Testis (tissue), 3 donors: Measurements from ENCODE around the gene RPL41. TPM values are rescaled to one million over a fixed set of nuclear protein-coding genes. Genes with fewer than 3 reads are reported as not detected.

Source experiments
- DNase-seq: peaks from one replicate; pipeline ENCODE4 v3.0.0-alpha.2; 2019
- H3K27ac ChIP-seq, 2 donors: fragments of 200-600 bp; sonication (generic); one replicate each; pipeline ENCODE4 v1.5.1; 2019
- H3K27me3 ChIP-seq: fragments of 200-600 bp; sonication (generic); one replicate; pipeline ENCODE4 v1.5.1; 2019
- H3K36me3 ChIP-seq: fragments of 200-600 bp; sonication (generic); one replicate; pipeline ENCODE4 v1.5.1; 2017; ENCODE audit warnings: low read depth; ENCODE audit errors: missing control alignments
- H3K4me1 ChIP-seq: fragments of 200-600 bp; sonication (generic); one replicate; pipeline ENCODE4 v1.5.1; 2019
- H3K4me3 ChIP-seq, 2 donors: fragments of 200-600 bp; sonication (generic); one replicate each; pipeline ENCODE4 v1.5.1; 2017 to 2019
- H3K9me3 ChIP-seq: fragments of 200-600 bp; sonication (generic); one replicate; pipeline ENCODE4 v1.5.1; 2017
- CTCF ChIP-seq, 3 experiments: fragments of 450-650 bp in 2 of 3; fragments of 200-600 bp in 1 of 3; sonication (generic) in 1 of 3; IDR thresholded peaks; one replicate each; pipeline ENCODE4 v1.5.1; 2016 to 2019; ENCODE audit warnings: antibody characterized with exemption in 3 of 3, mild to moderate bottlenecking in 2 of 3, moderate library complexity in 1 of 3
- POLR2A ChIP-seq: fragments of 450-650 bp; IDR thresholded peaks from one replicate; pipeline ENCODE4 v1.6.1; 2017; ENCODE audit warnings: antibody characterized with exemption, mild to moderate bottlenecking, moderate library complexity
- WGBS, 2 donors: methylation state at CpG; one replicate each; pipeline ENCODE4 v1.1.5; 2018; 5-methylcytosine and 5-hydroxymethylcytosine counted together
- intact Hi-C: fragments of 100-400 bp; cut with DNase I; formaldehyde crosslinking; loops from one replicate; pipeline ENCODE4 v1.15.1; 2023; ENCODE audit warnings: low total_unique reads
- polyA plus RNA-seq: library from polyadenylated mRNA; stranded (reverse); fragments of 350-450 nt; fragmentation: Illumina TruSeq; extraction: RNeasy Lipid Tissue Mini Kit (QIAGEN cat#74804); gene quantifications from one replicate; pipeline ENCODE4 v1.2.3, GENCODE V29; 2014; ENCODE audit warnings: low read depth, low replicate concordance; ENCODE audit not compliant: insufficient read depth
- total RNA-seq, 2 donors: library from RNA; depleted of rRNA; stranded (reverse); fragments of >200 nt; gene quantifications; one replicate each; pipeline ENCODE4 v1.2.3, GENCODE V29; 2016

RPL41 gene
- total and polyA plus RNA-seq, 3 donors from 2014 or later, result 1,066 to 2,323 (median 1,985) TPM

GRCh38 chr12:56082382-56082781, 34.1 kb upstream of the RPL41 start:
- Histone ChIP-seq H3K27ac (no peak overlapping the region), H3K9me3 (no peaks in the 10 kb centered on the region), H3K4me3 (no peak overlapping the region), H3K36me3 (no peaks in the 10 kb centered on the region), H3K4me1 (peaks cover 7% of the 10 kb centered on the region), H3K27me3 (no peaks in the 10 kb centered on the region)
- no peak for TF ChIP-seq CTCF (IDR thresholded peaks at IDR 0.05)
- no peak for TF ChIP-seq POLR2A
- WGBS, 2 donors, result 42 to 71% methylated on average over 1 to 2 of the region's 2 CpGs
- DNase-seq, result no peak
- intact Hi-C loops, result no loop called here

GRCh38 chr12:56082967-56083366, 33.5 kb upstream of the RPL41 start:
- Histone ChIP-seq H3K36me3 (no peaks in the 10 kb centered on the region), H3K9me3 (no peaks in the 10 kb centered on the region), H3K4me1 (peaks cover 7% of the 10 kb centered on the region), H3K27ac (no peak overlapping the region), H3K4me3 (no peak overlapping the region), H3K27me3 (no peaks in the 10 kb centered on the region)
- intact Hi-C loops, result no loop called here
- 53 to 68% methylated on average over 3 of the region's 3 CpGs for WGBS, 2 donors
- TF ChIP-seq CTCF (IDR thresholded peaks at IDR 0.05) (no peak), POLR2A (no peak)
- no peak for DNase-seq

- Histone ChIP-seq H3K27ac (no peak overlapping the region), H3K4me1 (peaks cover 3% of the 10 kb centered on the region), H3K27me3 (no peaks in the 10 kb centered on the region), H3K36me3 (no peaks in the 10 kb centered on the region), H3K9me3 (no peaks in the 10 kb centered on the region), H3K4me3 (no peak overlapping the region)
- intact Hi-C loops, result no loop called here
- TF ChIP-seq POLR2A, result no peak
- WGBS, 2 donors, result 88 to 90% methylated on average over 9 to 15 of the region's 15 CpGs
- DNase-seq, result no peak
Observed at GRCh38 chr12:56084958-56085543, 31.4 kb upstream of the RPL41 start.

- no peak for DNase-seq
- TF ChIP-seq CTCF (IDR thresholded peaks at IDR 0.05) (no peak), POLR2A (no peak)
- intact Hi-C loops, result no loop called here
- Histone ChIP-seq H3K9me3 (no peaks in the 10 kb centered on the region), H3K4me1 (no peaks in the 10 kb centered on the region), H3K4me3 (no peak overlapping the region), H3K36me3 (no peaks in the 10 kb centered on the region), H3K27me3 (no peaks in the 10 kb centered on the region), H3K27ac (no peak overlapping the region)
- WGBS, 2 donors, result 83 to 85% methylated on average over 3 of the region's 3 CpGs
Observed at GRCh38 chr12:56086096-56086495, 30.3 kb upstream of the RPL41 start.

DNA sequence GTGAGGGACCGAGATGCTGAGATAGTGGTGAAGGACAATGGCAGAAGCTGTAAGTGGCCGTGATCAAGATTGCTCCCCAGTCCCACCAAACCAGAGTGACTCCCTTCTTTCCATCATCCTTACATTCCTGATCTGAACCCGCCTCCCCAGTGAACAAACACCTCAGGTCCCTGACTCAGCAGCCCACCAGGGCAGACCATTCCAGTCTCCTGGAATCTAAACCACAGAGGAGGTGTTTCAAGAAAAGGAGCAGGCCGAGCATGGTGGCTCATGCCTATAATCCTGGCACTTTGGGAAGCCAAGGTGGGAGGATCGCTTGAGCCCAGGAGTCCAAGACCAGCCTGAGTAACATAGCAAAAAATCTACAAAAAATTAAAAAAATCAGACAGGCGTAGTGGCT, 29.8 kb upstream of the RPL41 start:
- intact Hi-C loops, result no loop called here
- no peak for TF ChIP-seq CTCF (IDR thresholded peaks at IDR 0.05)
- TF ChIP-seq POLR2A, result no peak
- Histone ChIP-seq H3K27ac (no peak overlapping the region), H3K27me3 (no peaks in the 10 kb centered on the region), H3K36me3 (no peaks in the 10 kb centered on the region), H3K9me3 (no peaks in the 10 kb centered on the region), H3K4me1 (no peaks in the 10 kb centered on the region), H3K4me3 (no peak overlapping the region)
- no peak for DNase-seq
- WGBS, 2 donors, result 70 to 93% methylated on average over 5 to 6 of the region's 6 CpGs
